Chondrocyte (in vitro differentiated cells): ENCODE measurements around the gene DNAJB1. TPM values are rescaled to one million over a fixed set of nuclear protein-coding genes. Genes with fewer than 3 reads are reported as not detected.

Experiments
- DNase-seq: peaks from one replicate; pipeline ENCODE4 v3.0.0; 2021; ENCODE audit warnings: mixed read lengths, low spot score
- H3K27ac Mint-ChIP-seq: one replicate; pipeline ENCODE4 v1.8.0; 2021; ENCODE audit warnings: mild to moderate bottlenecking, moderate library complexity, mixed read lengths; ENCODE audit not compliant: unreplicated experiment
- H3K27me3 Mint-ChIP-seq: 2 replicates; pipeline ENCODE4 v1.8.0; 2021; ENCODE audit warnings: low read depth, mixed read lengths
- H3K36me3 Mint-ChIP-seq: 2 replicates; pipeline ENCODE4 v1.8.0; 2021; ENCODE audit warnings: low read depth, mixed read lengths
- H3K4me1 Mint-ChIP-seq: 2 replicates; pipeline ENCODE4 v1.8.0; 2021; ENCODE audit warnings: low read depth, mild to moderate bottlenecking, mixed read lengths
- H3K4me3 Mint-ChIP-seq: one replicate; pipeline ENCODE4 v1.8.0; 2021; ENCODE audit warnings: mild to moderate bottlenecking, moderate library complexity, mixed read lengths; ENCODE audit not compliant: unreplicated experiment
- H3K9me3 Mint-ChIP-seq: 2 replicates; pipeline ENCODE4 v1.8.0; 2021; ENCODE audit warnings: low read depth, mixed read lengths
- CTCF ChIP-seq: fragments of 200-600 bp; sonication (generic); IDR thresholded peaks from 2 replicates; pipeline ENCODE4 v1.5.0; 2021; ENCODE audit warnings: antibody characterized with exemption, mild to moderate bottlenecking, moderate library complexity
- total RNA-seq: library from RNA; stranded (reverse); gene quantifications from 3 replicates; pipeline ENCODE4 v1.2.1, GENCODE V29; 2021

The DNAJB1 gene
- total RNA-seq, 1 donor from 2014 or later, result 85.1 TPM

- TF ChIP-seq CTCF, result no peak
- DNase-seq, result no peak
- Mint-ChIP-seq H3K4me1 (peaks cover 27% of the 10 kb centered on the region), H3K27me3 (no peaks in the 10 kb centered on the region), H3K9me3 (no peaks in the 10 kb centered on the region), H3K36me3 (no peaks in the 10 kb centered on the region), H3K27ac (no peak overlapping the region), H3K4me3 (no peak overlapping the region)
Observed at GRCh38 chr19:14540741-14541525, 22.7 kb upstream of the DNAJB1 start.

GRCh38 chr19:14536926-14537692 lies 18.9 kb upstream of the DNAJB1 start:
- no peak for DNase-seq
- H3K36me3 Mint-ChIP-seq, result no peaks in the 10 kb centered on the region
- H3K27ac Mint-ChIP-seq, result no peak overlapping the region
- no peak for TF ChIP-seq CTCF
- H3K27me3 Mint-ChIP-seq, result no peaks in the 10 kb centered on the region
- no peaks in the 10 kb centered on the region for H3K4me1 Mint-ChIP-seq
- H3K9me3 Mint-ChIP-seq, result no peaks in the 10 kb centered on the region
- H3K4me3 Mint-ChIP-seq, result no peak overlapping the region

GRCh38 chr19:14533450-14533849 lies 15.3 kb upstream of the DNAJB1 start:
- no peaks in the 10 kb centered on the region for H3K27me3 Mint-ChIP-seq

GRCh38 chr19:14530506-14530905 lies 12.3 kb upstream of the DNAJB1 start:
- Mint-ChIP-seq H3K27ac (peak overlapping the region; percentile 2), H3K9me3 (no peaks in the 10 kb centered on the region), H3K36me3 (no peaks in the 10 kb centered on the region), H3K27me3 (no peaks in the 10 kb centered on the region), H3K4me1 (peaks cover 16% of the 10 kb centered on the region), H3K4me3 (peak overlapping the region; percentile 96)
- no peak for DNase-seq
- no peak for TF ChIP-seq CTCF

More at GRCh38 chr19:14533450-14533849, 15.3 kb upstream of the DNAJB1 start:
- Mint-ChIP-seq H3K4me3 (no peak overlapping the region), H3K4me1 (peaks cover 16% of the 10 kb centered on the region), H3K27ac (no peak overlapping the region), H3K36me3 (no peaks in the 10 kb centered on the region), H3K9me3 (no peaks in the 10 kb centered on the region)
- DNase-seq, result no peak
- no peak for TF ChIP-seq CTCF

GRCh38 chr19:14530005-14530348 lies 11.8 kb upstream of the DNAJB1 start:
- Mint-ChIP-seq H3K9me3 (no peaks in the 10 kb centered on the region), H3K27ac (peak overlapping the region; percentile 94), H3K4me1 (peaks cover 16% of the 10 kb centered on the region), H3K27me3 (no peaks in the 10 kb centered on the region), H3K36me3 (no peaks in the 10 kb centered on the region), H3K4me3 (peak overlapping the region; percentile 96)
- TF ChIP-seq CTCF, result no peak
- no peak for DNase-seq
